ENCODE results near the gene RPS16.

The RPS16 gene

DNA sequence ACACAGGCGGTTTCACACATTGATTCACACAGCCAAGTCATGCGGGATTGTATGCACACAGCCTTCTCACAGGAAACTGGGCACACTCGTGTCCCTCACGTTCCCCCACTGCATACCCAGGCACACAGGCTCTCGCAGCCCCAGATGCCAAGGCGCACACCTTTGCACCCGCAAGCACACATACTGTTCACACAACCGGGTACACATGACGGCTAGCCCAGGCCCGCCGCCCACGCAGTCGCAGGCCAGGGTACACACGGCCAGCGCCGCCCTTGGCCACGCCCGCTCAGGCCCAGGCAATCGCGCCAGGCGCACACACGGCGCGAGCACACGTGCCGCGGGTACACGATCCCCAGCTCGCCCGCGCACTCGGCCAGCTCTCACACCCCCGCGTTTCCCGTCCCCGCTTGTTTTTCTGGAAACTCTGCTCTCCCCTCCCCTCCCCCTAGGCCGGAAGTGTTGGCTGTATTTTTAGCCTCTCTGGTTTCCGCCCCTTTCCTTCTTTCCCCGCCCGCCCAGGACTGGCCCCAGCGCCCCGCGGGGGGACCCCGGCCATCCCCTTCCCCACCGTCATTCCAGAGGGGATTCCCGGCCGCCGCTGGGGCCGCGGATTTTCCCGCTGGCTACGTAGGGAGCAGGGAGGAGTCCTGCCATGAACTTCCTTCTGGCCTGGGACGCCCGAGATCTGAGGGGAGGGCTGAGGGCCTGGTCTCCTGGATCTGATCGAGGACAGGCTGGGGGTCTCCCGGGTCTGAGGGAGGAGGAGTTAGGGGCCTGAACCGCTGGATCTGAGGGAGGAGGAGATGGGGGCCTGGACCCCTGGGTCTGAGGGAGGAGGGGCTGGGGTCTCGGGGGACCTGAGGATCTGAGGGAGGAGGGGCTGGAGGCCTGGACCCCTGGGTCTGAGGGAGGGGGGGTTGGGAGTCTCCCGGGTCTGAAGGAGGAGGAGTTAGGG lies 33.1 kb downstream of the RPS16 start (continued):
- TF ChIP-seq ZFP3 (tag by site-specific recombination; IDR thresholded peaks at IDR 0.05; ENCODE audit: low read depth) (no peak), ZNF391 (tag by site-specific recombination; IDR thresholded peaks at IDR 0.05; ENCODE audit: borderline replicate concordance, low read depth) (peak; percentile 15; the same call in 1 of the 2 replicates), ZBTB8A (tag by site-specific recombination; IDR thresholded peaks at IDR 0.05) (peak; percentile 94), ZNF664 (tag by site-specific recombination; IDR thresholded peaks at IDR 0.05) (peak; percentile 62), MYNN (tag by site-specific recombination; IDR thresholded peaks at IDR 0.05; ENCODE audit: borderline replicate concordance) (0 out of 2 replicates have a peak, but pooled peaks have one; percentile 27), ZNF341 (tag by site-specific recombination; IDR thresholded peaks at IDR 0.05; ENCODE audit: low read depth) (peak; percentile 41; the same call in 1 of the 2 replicates), FEZF1 (tag by site-specific recombination; IDR thresholded peaks at IDR 0.05) (no peak), ZNF624 (tag by site-specific recombination; IDR thresholded peaks at IDR 0.05) (no peak), ZNF76 (tag by site-specific recombination; IDR thresholded peaks at IDR 0.05; ENCODE audit: borderline replicate concordance, low read depth) (peak; percentile 62; the same call in 1 of the 2 replicates), ZBTB21 (tag by site-specific recombination; IDR thresholded peaks at IDR 0.05) (no peak; the same call in 1 of the 2 replicates), ZNF558 (tag by site-specific recombination; IDR thresholded peaks at IDR 0.05) (no peak), ZNF701 (tag by site-specific recombination; IDR thresholded peaks at IDR 0.05) (no peak; the same call in 1 of the 2 replicates), ZNF707 (tag by site-specific recombination; IDR thresholded peaks at IDR 0.05) (no peak), KLF8 (tag by site-specific recombination; IDR thresholded peaks at IDR 0.05) (peak; percentile 96), ZSCAN30 (tag by site-specific recombination; IDR thresholded peaks at IDR 0.05) (peak; percentile 95), ZNF416 (tag by site-specific recombination; IDR thresholded peaks at IDR 0.05) (no peak), ZNF350 (tag by site-specific recombination; IDR thresholded peaks at IDR 0.05) (no peak)
- TF ChIP-seq, protein P1, sequence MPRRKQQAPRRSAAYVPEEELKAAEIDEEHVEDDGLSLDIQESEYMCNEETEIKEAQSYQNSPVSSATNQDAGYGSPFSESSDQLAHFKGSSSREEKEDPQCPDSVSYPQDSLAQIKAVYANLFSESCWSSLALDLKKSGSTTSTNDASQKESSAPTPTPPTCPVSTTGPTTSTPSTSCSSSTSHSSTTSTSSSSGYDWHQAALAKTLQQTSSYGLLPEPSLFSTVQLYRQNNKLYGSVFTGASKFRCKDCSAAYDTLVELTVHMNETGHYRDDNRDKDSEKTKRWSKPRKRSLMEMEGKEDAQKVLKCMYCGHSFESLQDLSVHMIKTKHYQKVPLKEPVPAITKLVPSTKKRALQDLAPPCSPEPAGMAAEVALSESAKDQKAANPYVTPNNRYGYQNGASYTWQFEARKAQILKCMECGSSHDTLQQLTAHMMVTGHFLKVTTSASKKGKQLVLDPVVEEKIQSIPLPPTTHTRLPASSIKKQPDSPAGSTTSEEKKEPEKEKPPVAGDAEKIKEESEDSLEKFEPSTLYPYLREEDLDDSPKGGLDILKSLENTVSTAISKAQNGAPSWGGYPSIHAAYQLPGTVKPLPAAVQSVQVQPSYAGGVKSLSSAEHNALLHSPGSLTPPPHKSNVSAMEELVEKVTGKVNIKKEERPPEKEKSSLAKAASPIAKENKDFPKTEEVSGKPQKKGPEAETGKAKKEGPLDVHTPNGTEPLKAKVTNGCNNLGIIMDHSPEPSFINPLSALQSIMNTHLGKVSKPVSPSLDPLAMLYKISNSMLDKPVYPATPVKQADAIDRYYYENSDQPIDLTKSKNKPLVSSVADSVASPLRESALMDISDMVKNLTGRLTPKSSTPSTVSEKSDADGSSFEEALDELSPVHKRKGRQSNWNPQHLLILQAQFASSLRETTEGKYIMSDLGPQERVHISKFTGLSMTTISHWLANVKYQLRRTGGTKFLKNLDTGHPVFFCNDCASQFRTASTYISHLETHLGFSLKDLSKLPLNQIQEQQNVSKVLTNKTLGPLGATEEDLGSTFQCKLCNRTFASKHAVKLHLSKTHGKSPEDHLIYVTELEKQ (tag by site-specific recombination; IDR thresholded peaks at IDR 0.05; ENCODE audit: borderline replicate concordance) = peak; percentile 53; the same call in 1 of the 2 replicates
- TF ChIP-seq, protein P2, sequence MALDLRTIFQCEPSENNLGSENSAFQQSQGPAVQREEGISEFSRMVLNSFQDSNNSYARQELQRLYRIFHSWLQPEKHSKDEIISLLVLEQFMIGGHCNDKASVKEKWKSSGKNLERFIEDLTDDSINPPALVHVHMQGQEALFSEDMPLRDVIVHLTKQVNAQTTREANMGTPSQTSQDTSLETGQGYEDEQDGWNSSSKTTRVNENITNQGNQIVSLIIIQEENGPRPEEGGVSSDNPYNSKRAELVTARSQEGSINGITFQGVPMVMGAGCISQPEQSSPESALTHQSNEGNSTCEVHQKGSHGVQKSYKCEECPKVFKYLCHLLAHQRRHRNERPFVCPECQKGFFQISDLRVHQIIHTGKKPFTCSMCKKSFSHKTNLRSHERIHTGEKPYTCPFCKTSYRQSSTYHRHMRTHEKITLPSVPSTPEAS (tag by site-specific recombination; IDR thresholded peaks at IDR 0.05) = peak; percentile 58
- TF ChIP-seq, protein P3, sequence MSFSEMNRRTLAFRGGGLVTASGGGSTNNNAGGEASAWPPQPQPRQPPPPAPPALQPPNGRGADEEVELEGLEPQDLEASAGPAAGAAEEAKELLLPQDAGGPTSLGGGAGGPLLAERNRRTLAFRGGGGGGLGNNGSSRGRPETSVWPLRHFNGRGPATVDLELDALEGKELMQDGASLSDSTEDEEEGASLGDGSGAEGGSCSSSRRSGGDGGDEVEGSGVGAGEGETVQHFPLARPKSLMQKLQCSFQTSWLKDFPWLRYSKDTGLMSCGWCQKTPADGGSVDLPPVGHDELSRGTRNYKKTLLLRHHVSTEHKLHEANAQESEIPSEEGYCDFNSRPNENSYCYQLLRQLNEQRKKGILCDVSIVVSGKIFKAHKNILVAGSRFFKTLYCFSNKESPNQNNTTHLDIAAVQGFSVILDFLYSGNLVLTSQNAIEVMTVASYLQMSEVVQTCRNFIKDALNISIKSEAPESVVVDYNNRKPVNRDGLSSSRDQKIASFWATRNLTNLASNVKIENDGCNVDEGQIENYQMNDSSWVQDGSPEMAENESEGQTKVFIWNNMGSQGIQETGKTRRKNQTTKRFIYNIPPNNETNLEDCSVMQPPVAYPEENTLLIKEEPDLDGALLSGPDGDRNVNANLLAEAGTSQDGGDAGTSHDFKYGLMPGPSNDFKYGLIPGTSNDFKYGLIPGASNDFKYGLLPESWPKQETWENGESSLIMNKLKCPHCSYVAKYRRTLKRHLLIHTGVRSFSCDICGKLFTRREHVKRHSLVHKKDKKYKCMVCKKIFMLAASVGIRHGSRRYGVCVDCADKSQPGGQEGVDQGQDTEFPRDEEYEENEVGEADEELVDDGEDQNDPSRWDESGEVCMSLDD (tag by site-specific recombination; IDR thresholded peaks at IDR 0.05) = peak; percentile 94
- TF ChIP-seq, protein P4, sequence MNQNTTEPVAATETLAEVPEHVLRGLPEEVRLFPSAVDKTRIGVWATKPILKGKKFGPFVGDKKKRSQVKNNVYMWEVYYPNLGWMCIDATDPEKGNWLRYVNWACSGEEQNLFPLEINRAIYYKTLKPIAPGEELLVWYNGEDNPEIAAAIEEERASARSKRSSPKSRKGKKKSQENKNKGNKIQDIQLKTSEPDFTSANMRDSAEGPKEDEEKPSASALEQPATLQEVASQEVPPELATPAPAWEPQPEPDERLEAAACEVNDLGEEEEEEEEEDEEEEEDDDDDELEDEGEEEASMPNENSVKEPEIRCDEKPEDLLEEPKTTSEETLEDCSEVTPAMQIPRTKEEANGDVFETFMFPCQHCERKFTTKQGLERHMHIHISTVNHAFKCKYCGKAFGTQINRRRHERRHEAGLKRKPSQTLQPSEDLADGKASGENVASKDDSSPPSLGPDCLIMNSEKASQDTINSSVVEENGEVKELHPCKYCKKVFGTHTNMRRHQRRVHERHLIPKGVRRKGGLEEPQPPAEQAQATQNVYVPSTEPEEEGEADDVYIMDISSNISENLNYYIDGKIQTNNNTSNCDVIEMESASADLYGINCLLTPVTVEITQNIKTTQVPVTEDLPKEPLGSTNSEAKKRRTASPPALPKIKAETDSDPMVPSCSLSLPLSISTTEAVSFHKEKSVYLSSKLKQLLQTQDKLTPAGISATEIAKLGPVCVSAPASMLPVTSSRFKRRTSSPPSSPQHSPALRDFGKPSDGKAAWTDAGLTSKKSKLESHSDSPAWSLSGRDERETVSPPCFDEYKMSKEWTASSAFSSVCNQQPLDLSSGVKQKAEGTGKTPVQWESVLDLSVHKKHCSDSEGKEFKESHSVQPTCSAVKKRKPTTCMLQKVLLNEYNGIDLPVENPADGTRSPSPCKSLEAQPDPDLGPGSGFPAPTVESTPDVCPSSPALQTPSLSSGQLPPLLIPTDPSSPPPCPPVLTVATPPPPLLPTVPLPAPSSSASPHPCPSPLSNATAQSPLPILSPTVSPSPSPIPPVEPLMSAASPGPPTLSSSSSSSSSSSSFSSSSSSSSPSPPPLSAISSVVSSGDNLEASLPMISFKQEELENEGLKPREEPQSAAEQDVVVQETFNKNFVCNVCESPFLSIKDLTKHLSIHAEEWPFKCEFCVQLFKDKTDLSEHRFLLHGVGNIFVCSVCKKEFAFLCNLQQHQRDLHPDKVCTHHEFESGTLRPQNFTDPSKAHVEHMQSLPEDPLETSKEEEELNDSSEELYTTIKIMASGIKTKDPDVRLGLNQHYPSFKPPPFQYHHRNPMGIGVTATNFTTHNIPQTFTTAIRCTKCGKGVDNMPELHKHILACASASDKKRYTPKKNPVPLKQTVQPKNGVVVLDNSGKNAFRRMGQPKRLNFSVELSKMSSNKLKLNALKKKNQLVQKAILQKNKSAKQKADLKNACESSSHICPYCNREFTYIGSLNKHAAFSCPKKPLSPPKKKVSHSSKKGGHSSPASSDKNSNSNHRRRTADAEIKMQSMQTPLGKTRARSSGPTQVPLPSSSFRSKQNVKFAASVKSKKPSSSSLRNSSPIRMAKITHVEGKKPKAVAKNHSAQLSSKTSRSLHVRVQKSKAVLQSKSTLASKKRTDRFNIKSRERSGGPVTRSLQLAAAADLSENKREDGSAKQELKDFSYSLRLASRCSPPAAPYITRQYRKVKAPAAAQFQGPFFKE (tag by site-specific recombination; IDR thresholded peaks at IDR 0.05; ENCODE audit: borderline replicate concordance) = no peak
- TF ChIP-seq, protein P5, sequence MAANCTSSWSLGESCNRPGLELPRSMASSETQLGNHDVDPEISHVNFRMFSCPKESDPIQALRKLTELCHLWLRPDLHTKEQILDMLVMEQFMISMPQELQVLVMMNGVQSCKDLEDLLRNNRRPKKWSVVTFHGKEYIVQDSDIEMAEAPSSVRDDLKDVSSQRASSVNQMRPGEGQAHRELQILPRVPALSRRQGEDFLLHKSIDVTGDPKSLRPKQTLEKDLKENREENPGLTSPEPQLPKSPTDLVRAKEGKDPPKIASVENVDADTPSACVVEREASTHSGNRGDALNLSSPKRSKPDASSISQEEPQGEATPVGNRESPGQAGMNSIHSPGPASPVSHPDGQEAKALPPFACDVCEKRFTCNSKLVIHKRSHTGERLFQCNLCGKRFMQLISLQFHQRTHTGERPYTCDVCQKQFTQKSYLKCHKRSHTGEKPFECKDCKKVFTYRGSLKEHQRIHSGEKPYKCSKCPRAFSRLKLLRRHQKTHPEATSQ (tag by site-specific recombination; IDR thresholded peaks at IDR 0.05) = peak; percentile 92
